ENCODE results near the gene TECTB.

DNA sequence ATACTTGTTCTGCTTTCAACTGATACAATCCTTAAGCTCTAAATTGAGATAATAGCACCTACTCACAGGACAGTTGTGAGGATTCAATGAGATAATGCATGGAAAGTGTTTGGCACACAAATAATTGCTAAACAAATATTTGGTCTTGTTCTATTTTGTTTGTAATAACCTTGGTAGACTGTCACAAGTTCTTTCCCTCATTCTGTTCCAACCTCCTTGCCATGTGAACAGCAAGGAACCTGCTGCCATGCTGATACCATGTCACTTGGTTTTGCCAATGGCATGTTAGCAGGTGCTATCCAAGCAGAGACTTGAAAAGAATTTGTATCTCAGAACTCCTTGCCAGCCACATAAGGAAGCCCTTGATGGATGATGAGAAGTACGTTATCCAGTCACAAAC is 24.8 kb upstream of the TECTB start:
- TF ChIP-seq POLR2AphosphoS5 (IDR thresholded peaks at IDR 0.05): no peak
- TF ChIP-seq, protein P1, sequence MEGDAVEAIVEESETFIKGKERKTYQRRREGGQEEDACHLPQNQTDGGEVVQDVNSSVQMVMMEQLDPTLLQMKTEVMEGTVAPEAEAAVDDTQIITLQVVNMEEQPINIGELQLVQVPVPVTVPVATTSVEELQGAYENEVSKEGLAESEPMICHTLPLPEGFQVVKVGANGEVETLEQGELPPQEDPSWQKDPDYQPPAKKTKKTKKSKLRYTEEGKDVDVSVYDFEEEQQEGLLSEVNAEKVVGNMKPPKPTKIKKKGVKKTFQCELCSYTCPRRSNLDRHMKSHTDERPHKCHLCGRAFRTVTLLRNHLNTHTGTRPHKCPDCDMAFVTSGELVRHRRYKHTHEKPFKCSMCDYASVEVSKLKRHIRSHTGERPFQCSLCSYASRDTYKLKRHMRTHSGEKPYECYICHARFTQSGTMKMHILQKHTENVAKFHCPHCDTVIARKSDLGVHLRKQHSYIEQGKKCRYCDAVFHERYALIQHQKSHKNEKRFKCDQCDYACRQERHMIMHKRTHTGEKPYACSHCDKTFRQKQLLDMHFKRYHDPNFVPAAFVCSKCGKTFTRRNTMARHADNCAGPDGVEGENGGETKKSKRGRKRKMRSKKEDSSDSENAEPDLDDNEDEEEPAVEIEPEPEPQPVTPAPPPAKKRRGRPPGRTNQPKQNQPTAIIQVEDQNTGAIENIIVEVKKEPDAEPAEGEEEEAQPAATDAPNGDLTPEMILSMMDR (IDR thresholded peaks at IDR 0.05): no peak
